Small intestine (tissue), 7 donors: ENCODE data around the gene ACSS3. TPM values are rescaled to one million over a fixed set of nuclear protein-coding genes. Genes with fewer than 3 reads are reported as not detected.

Experiments used
- DNase-seq, 2 donors: peaks; one replicate each; pipeline versions ENCODE4 v3.0.0 to v3.0.0-alpha.2; 2013
- FAIRE-seq: peaks from 2 replicates; lab custom pipeline; 2012; peaks lifted over from hg19 to GRCh38; lab: Jason Lieb, UNC
- H3K27ac ChIP-seq, 3 donors: one replicate each; pipeline ENCODE4 v1.5.1; 2013; ENCODE audit warnings: low read length in 2 of 3, mild to moderate bottlenecking in 2 of 3, control low read depth in 1 of 3, inconsistent platforms in 1 of 3, low read depth in 1 of 3, moderate library complexity in 1 of 3
- H3K27me3 ChIP-seq, 3 donors: one replicate each; pipeline ENCODE4 v1.6.1; 2013; ENCODE audit warnings: low read length in 3 of 3, inconsistent platforms in 1 of 3; ENCODE audit not compliant: control insufficient read depth in 3 of 3, insufficient read depth in 3 of 3
- H3K36me3 ChIP-seq, 3 donors: one replicate each; pipeline ENCODE4 v1.6.1; 2013; ENCODE audit warnings: low read length in 3 of 3, inconsistent platforms in 1 of 3, low read depth in 1 of 3, mild to moderate bottlenecking in 1 of 3, moderate library complexity in 1 of 3; ENCODE audit not compliant: control insufficient read depth in 3 of 3, insufficient read depth in 2 of 3
- H3K4me1 ChIP-seq, 3 donors: one replicate each; pipeline ENCODE4 v1.6.1; 2013; ENCODE audit warnings: low read length in 2 of 3, inconsistent platforms in 1 of 3, low read depth in 1 of 3, mild to moderate bottlenecking in 1 of 3, moderate library complexity in 1 of 3; ENCODE audit not compliant: control insufficient read depth in 3 of 3, insufficient read depth in 2 of 3
- H3K4me3 ChIP-seq, 3 donors: one replicate each; pipeline ENCODE4 v1.5.1; 2013; ENCODE audit warnings: low read length in 3 of 3, control low read depth in 1 of 3, inconsistent platforms in 1 of 3, low read depth in 1 of 3, mild to moderate bottlenecking in 1 of 3, moderate library complexity in 1 of 3
- H3K9me3 ChIP-seq, 2 donors: one replicate each; pipeline ENCODE4 v1.6.1; 2013; ENCODE audit warnings: low read depth in 1 of 2, low read length in 1 of 2; ENCODE audit not compliant: control insufficient read depth in 2 of 2, insufficient read depth in 1 of 2
- WGBS, 3 donors: extraction: QIAGEN DNeasy Blood & Tissue Kit; methylation state at CpG; one replicate each; pipeline ENCODE4 v1.1.7; 2013; 5-methylcytosine and 5-hydroxymethylcytosine counted together
- polyA plus RNA-seq, 4 donors: library from polyadenylated mRNA; stranded (reverse) in 3 of 4; unstranded in 1 of 4; fragments of 200-250 nt in 3 of 4; fragments of 120-200 nt in 1 of 4; gene quantifications; one replicate each; pipeline versions ENCODE4 v1.2.1 to v1.2.3, GENCODE V29; 2013
- donor health status: healthy with polysubstance abuse.
- donor health status: control.
- donor health status: control.
- donor health status: Bipolar disorder and iron deficiency.
- donor health status: healthy.

ACSS3 gene
- polyA plus RNA-seq, 4 donors = 0.22 to 6.2 (median 0.95) TPM

- H3K4me3 ChIP-seq = no peak overlapping the region
- no peak overlapping the region for H3K27ac ChIP-seq
- no peaks in the 10 kb centered on the region for H3K4me1 ChIP-seq
- H3K27me3 ChIP-seq = no peaks in the 10 kb centered on the region
- FAIRE-seq (no peak), DNase-seq (no peak)
- H3K9me3 ChIP-seq = no peaks in the 10 kb centered on the region
- 18 to 49% (median 29%) methylated on average over 5 of the region's 5 CpGs for WGBS, 3 donors
- no peaks in the 10 kb centered on the region for H3K36me3 ChIP-seq
Observed at GRCh38 chr12:81143057-81143456, 65.2 kb downstream of the ACSS3 start.

- no peak overlapping the region for H3K27ac ChIP-seq
- no peaks in the 10 kb centered on the region for H3K9me3 ChIP-seq
- H3K4me1 ChIP-seq = no peaks in the 10 kb centered on the region
- H3K36me3 ChIP-seq = no peaks in the 10 kb centered on the region
- no peaks in the 10 kb centered on the region for H3K27me3 ChIP-seq
- H3K4me3 ChIP-seq = no peak overlapping the region
- 24 to 67% (median 39%) methylated on average over 3 of the region's 3 CpGs for WGBS, 3 donors
- DNase-seq = no peak
- no peak for FAIRE-seq
Observed at GRCh38 chr12:81146228-81147225, 68.6 kb downstream of the ACSS3 start.

DNA sequence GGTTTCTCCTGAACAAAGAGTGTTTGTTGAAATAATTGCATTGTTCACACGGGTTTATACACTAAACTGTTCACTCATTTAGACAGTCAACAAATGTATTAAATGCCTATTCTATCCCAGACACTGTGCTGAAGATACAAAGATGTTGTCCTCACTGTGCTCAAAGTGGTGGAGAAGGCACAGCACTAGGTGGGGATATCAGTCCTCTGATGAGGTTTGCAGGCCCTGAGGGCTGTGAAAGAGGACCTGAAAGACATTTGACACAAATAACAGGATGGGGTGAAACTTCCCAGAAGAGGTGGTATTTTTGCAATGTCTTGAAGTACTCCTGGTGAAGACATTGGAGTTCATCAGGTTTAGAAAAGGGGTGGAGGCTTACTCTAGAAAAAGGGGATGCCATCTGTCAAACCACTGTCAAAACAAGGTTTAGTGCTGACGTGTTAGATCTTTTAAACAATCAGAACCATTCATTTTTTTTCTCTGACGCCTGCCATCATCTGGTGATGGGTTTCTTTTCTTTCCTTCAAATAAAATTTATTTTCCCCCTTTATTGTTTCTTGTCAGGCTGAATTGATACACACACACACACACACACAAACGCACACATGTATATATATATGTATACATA is 69.5 kb downstream of the ACSS3 start:
- 59 to 73% (median 66%) methylated on average over 4 of the region's 4 CpGs for WGBS, 3 donors
- DNase-seq (no peak), FAIRE-seq (no peak)
- Histone ChIP-seq H3K9me3 (no peaks in the 10 kb centered on the region), H3K27ac (no peak overlapping the region), H3K36me3 (no peaks in the 10 kb centered on the region), H3K4me1 (no peaks in the 10 kb centered on the region), H3K27me3 (no peaks in the 10 kb centered on the region), H3K4me3 (no peak overlapping the region)

DNA sequence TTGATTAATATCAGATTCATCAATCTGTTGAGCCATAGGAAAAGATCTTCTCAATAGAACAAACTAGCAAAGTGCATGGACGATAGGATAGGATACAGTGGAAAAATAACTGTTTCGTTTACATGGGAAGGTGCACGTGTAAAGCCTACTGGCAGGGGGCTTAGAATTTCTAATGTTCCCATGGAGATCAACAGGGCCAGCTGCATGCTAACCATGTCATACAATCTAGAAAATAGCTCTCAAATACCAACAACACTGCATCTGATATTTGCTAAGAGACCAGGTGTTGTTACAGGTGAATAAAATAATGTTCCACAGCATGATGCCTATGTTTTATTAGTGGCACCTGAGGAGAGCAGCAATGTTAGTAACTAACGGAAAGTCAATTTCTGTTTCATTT is 72.5 kb downstream of the ACSS3 start:
- Histone ChIP-seq H3K27me3 (no peaks in the 10 kb centered on the region), H3K9me3 (no peaks in the 10 kb centered on the region), H3K4me3 (no peak overlapping the region), H3K4me1 (no peaks in the 10 kb centered on the region), H3K36me3 (no peaks in the 10 kb centered on the region), H3K27ac (no peak overlapping the region)
- no peak for FAIRE-seq
- DNase-seq = no peak
- WGBS, 3 donors = 70 to 79% (median 74%) methylated on average over 4 of the region's 4 CpGs

DNA sequence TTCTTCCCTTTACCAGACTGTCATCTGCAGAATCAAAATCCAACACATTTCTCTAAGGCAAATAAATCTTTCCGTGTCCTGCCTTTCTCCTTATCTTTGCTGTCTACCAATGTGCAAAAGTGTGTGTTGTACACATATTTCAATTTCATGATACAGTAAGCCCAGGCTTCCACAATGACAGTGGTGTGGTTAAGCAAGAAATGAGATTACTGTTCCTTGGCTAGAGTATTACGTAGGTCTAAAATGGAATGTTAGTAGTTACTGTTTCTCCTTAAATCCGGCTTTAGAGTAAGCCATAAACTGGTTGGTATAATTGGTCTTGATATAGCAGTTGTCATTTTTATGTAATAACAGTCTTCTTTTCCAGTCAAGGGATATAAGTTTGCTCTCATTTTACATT is 82.0 kb downstream of the ACSS3 start:
- Histone ChIP-seq H3K36me3 (peaks cover 0 to 5% (median 0%) of the 10 kb centered on the region in 3 donors), H3K4me1 (no peaks in the 10 kb centered on the region), H3K4me3 (no peak overlapping the region), H3K9me3 (peaks cover 0 to 12% of the 10 kb centered on the region in 2 donors), H3K27me3 (no peaks in the 10 kb centered on the region), H3K27ac (no peak overlapping the region)
- 76 to 82% (median 78%) methylated on average over 3 of the region's 3 CpGs for WGBS, 3 donors
- FAIRE-seq (no peak), DNase-seq (no peak)

GRCh38 chr12:81161680-81162079 is 83.8 kb downstream of the ACSS3 start:
- WGBS, 3 donors = 84 to 92% (median 87%) methylated on average over 5 of the region's 5 CpGs
- H3K4me1 ChIP-seq = no peaks in the 10 kb centered on the region
- FAIRE-seq = no peak

DNA sequence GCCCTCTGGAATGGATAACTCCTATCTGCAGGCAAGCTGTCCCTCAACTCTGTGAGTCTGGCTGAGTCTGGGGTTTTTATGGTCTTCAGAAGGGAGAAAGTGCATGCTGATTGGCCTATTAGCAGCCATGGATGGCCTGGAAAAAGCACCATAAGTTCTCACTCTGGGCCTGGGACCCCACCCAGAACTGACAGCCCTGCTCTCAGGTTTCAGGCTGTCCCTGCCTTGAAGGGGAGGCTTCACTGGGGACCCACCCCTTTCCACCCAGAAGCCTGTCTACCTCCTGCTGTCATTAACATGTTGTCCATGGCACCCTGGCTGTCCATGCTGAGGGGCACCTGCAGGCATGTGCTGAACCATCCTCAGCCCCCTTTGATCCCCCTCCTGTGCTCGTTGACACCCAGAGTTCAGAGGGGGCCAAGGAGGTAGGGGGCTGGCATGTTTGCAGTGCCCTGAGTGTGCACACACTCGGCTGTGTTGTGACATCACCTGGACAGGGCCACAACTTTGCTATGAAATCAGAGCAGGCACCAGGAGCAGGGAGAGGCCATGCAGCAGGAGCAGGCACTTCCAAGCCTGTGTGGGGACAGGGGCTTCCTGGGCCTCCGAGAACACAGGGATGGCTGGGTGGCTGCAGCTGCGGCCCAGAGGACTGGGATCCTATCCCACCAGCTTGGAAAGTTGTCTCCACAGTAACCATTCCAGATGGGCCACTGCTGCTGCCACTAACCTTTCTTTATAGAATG is 84.7 kb downstream of the ACSS3 start:
- Histone ChIP-seq H3K4me3 (no peak overlapping the region), H3K4me1 (no peaks in the 10 kb centered on the region), H3K27me3 (no peaks in the 10 kb centered on the region), H3K36me3 (peaks cover 0 to 5% (median 0%) of the 10 kb centered on the region in 3 donors), H3K27ac (no peak overlapping the region), H3K9me3 (peaks cover 0 to 12% of the 10 kb centered on the region in 2 donors)
- DNase-seq (no peak), FAIRE-seq (no peak)
- WGBS, 3 donors = 65 to 80% (median 67%) methylated on average over 4 of the region's 4 CpGs

More at GRCh38 chr12:81161680-81162079, 83.8 kb downstream of the ACSS3 start:
- no peak overlapping the region for H3K27ac ChIP-seq
- DNase-seq = no peak
- peaks cover 0 to 12% of the 10 kb centered on the region in 2 donors for H3K9me3 ChIP-seq
- H3K27me3 ChIP-seq = no peaks in the 10 kb centered on the region
- H3K36me3 ChIP-seq = peaks cover 0 to 5% (median 0%) of the 10 kb centered on the region in 3 donors
- H3K4me3 ChIP-seq = no peak overlapping the region

- H3K27me3 ChIP-seq = no peaks in the 10 kb centered on the region
- FAIRE-seq (no peak), DNase-seq (no peak)
- no peak overlapping the region for H3K27ac ChIP-seq
- H3K4me3 ChIP-seq = no peak overlapping the region
- H3K4me1 ChIP-seq = no peaks in the 10 kb centered on the region
- H3K9me3 ChIP-seq = peaks cover 0 to 12% of the 10 kb centered on the region in 2 donors
- peaks cover 0 to 5% (median 0%) of the 10 kb centered on the region in 3 donors for H3K36me3 ChIP-seq
Observed at GRCh38 chr12:81164827-81165226, 86.9 kb downstream of the ACSS3 start.
